ENCODE data around the gene ANKRD24.

ANKRD24 gene

GRCh38 chr19:4200940-4201542 is 18.6 kb downstream of the ANKRD24 start:
- TF ChIP-seq CTCF (IDR thresholded peaks at IDR 0.05) = no peak
- no peak for TF ChIP-seq ZFX (IDR thresholded peaks at IDR 0.05; ENCODE audit: borderline replicate concordance)
- H3K27ac ChIP-seq = no peak overlapping the region

GRCh38 chr19:4201798-4202197 is 19.3 kb downstream of the ANKRD24 start:
- no peak for TF ChIP-seq CTCF (IDR thresholded peaks at IDR 0.05)
- no peak for TF ChIP-seq ZFX (IDR thresholded peaks at IDR 0.05; ENCODE audit: borderline replicate concordance)
- H3K27ac ChIP-seq = no peak overlapping the region

- TF ChIP-seq CTCF (IDR thresholded peaks at IDR 0.05) (no peak), ZFX (IDR thresholded peaks at IDR 0.05; ENCODE audit: borderline replicate concordance) (no peak)
- no peak overlapping the region for H3K27ac ChIP-seq
These were observed 24.5 kb downstream of the ANKRD24 start for GRCh38 chr19:4206818-4207484.

GRCh38 chr19:4208385-4209094 is 26.1 kb downstream of the ANKRD24 start:
- no peak overlapping the region for H3K27ac ChIP-seq
- TF ChIP-seq CTCF (IDR thresholded peaks at IDR 0.05) (peak; percentile 60), ZFX (IDR thresholded peaks at IDR 0.05; ENCODE audit: borderline replicate concordance) (no peak)

- no peak overlapping the region for H3K27ac ChIP-seq
- TF ChIP-seq CTCF (IDR thresholded peaks at IDR 0.05) (no peak), ZFX (IDR thresholded peaks at IDR 0.05; ENCODE audit: borderline replicate concordance) (no peak)
These were observed 27.8 kb downstream of the ANKRD24 start for GRCh38 chr19:4210166-4210731.

- H3K27ac ChIP-seq = no peak overlapping the region
- TF ChIP-seq CTCF (IDR thresholded peaks at IDR 0.05) = no peak
- TF ChIP-seq ZFX (IDR thresholded peaks at IDR 0.05; ENCODE audit: borderline replicate concordance) = no peak
These were observed 30.6 kb downstream of the ANKRD24 start for GRCh38 chr19:4213116-4213515.

Measured in 22Rv1 (cell line).